Dermis blood vessel endothelial cell (primary cell): Measurements from ENCODE around the gene USE1. TPM values are rescaled to one million over a fixed set of nuclear protein-coding genes. Genes with fewer than 3 reads are reported as not detected.
A peak's percentile ranks its signal among the peaks of the same experiment; 100 is the strongest.
"Not testable (repeated sequence)": the region's sequence is repeated elsewhere in the genome, so short reads cannot be mapped to it uniquely, and the experiment has no call there.

ENCODE experiments used
- DNase-seq: peaks from one replicate; pipeline ENCODE4 v3.0.0; 2010
- total RNA-seq: library from RNA; depleted of rRNA; stranded (reverse); fragments of >200 nt; gene quantifications from 2 replicates; pipeline ENCODE4 v1.2.3, GENCODE V29; 2014

Gene USE1, protein sequence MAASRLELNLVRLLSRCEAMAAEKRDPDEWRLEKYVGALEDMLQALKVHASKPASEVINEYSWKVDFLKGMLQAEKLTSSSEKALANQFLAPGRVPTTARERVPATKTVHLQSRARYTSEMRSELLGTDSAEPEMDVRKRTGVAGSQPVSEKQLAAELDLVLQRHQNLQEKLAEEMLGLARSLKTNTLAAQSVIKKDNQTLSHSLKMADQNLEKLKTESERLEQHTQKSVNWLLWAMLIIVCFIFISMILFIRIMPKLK
- 18.7 and 24.8 TPM in 2 replicates for total RNA-seq

DNA sequence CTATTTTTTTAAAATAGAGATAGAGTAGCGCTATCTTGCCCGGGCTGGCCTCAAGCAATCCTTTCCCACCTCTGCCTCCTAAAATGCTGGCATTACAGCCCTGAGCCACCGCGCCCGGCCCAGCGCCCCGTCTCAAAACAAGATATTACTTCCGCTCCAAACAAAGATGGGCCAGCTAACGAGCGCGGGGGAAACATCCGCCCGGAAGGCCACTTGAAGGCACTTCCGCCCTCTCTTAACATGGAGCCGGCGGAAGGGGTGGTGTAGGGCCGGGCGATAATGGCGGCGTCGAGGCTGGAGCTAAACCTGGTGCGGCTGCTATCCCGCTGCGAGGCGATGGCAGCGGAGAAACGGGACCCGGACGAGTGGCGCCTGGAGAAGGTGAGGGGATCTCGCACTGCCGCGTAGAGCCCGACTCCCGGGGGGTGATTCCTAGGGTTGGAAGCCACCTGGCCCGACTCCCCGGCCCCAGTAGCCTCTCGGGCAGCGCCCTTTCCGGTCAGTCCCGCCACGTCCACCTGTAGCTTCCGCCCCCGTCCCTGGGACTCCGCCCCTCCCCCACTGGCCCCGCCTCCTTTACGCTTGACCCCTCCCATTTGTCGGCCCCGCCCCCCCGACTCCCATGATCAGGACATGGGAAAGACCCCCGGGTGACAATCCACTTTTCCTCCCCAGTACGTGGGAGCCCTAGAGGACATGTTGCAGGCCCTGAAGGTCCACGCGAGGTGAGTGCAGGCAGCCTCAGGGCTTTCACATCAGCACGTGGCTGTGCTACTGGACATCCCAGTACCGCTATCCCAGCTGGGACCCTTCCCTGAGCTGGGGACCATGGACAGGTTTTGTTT is at the start of gene USE1:
TSS of gene USE1 (plus strand) at position 231 of the 845 bp plus-strand sequence. CDS start at position 280, 49 bp downstream.
- peak; percentile 86 for DNase-seq

DNA sequence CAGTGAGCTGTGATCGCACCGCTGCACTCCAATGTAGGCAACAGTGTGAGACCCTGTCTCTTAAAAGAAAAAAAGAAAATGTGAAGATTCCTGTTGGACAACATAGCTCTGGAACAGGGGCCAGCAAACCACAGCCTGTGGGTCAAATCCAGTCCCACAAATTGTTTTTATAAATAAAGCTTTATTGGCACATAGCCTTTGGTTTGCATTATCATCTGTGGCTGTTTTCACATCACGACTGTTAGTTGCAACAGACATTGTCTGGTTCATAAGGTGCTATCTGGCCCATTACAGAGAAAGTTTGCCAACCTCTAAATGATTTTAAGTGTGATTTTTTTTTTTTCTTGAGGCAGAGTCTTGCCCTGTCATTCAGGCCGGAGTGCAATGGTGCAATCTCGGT is 49.4 kb upstream of the USE1 start:
- no peak for DNase-seq

DNA sequence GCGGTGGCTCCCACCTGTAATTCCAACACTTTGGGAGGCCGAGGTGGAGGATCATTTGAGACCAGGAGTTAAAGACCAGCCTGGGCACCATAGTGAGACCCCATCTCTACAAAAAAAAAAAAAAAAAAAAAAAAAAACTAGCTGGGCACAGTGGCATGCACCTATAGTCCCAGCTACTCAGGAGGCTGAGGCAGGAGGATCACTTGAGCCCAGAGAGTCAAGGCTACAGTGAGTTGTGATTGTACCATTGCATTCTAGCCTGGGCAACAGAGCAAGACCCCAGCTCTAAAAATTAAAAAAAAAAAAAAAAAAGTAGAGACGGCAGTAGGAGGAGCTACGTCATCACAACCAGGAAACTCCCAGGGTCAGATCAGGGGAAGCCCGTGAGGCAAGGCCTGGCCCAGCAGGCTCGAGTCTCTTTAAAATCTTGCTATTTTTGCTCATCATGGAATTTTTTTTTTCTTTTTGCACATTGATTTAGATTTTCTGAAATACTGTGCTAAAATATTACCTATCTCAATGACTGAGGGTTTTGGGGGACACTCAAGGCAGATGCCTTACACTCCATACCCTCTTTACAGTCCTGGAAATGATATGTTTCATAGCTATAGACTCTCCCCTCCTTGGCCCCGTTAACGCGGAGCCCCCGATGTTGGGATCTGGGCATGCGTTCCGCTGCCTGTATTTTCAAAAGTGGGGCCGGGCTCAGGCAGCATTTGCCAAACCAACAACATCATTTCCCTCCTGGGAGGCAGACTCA is 44.4 kb upstream of the USE1 start:
- DNase-seq, result peak; percentile 33

DNA sequence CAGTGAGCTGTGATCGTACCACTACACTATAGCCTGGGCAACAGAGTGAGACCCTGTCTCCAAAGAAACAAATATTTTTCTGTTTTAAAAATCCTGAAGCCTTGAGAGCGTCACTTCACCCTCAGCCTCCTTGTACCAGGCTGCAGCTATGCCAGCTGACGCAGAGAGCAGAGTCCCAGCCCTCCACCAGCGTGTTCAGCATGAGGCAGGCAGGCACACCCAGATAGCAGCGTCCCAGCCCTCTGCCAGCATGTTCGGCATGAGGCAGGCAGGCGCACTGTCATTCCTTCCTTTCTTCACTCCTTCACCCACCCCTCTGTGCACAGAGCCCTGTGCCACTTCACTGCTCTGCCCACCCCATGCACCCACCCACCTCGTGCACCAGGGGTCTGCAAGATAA is 43.3 kb upstream of the USE1 start:
- no peak for DNase-seq

DNA sequence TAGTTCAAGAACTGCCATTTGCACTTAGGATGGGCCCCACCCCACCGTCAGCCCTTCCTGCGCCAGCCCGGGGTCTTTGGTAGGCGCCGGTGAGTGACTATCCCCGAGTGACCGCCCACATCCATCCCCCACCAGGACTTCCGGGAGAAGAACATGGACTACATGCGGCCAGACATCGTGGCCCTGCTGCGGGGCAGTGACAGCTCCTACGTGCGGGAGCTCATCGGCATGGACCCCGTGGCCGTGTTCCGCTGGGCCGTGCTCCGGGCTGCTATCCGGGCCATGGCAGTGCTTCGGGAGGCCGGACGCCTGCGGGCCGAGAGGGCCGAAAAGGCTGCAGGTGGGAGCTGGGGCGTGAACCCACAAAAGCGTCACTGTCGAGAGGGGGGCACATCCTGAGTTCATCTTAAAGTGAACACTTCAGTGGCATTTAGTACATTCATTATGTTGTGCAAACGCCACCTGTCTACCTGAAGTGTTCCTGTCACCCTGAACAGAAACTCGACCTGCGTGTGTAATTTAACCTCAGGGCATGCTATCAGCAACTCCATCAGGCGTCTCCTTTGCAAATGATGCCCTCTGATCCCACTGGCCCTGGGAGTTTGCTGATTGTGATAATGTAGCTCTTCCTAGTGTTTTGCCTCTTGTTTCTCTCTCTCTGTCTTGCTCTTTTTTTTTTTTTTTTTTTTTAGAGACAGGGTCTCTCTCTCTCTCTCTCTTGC is 42.4 kb upstream of the USE1 start:
- no peak for DNase-seq

DNA sequence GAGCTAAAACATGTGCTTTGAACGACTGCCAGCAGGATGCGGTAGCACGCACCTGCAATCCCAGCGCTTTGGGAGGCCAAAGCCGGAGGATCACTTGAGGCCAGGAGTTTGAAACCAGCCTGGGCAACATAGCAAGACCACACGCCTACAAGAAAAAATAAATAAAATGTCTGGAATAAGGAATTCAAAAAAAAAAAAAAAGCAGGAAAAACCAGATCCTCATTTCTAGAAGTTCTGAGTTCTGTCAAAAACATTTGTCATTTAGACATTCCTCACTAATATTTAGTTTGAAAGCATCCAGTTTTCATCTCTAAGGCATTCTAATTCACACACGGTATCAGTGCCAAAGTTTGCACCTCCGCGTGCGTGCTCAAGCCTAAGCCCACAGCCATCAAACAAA is 36.9 kb upstream of the USE1 start:
- no peak for DNase-seq

DNA sequence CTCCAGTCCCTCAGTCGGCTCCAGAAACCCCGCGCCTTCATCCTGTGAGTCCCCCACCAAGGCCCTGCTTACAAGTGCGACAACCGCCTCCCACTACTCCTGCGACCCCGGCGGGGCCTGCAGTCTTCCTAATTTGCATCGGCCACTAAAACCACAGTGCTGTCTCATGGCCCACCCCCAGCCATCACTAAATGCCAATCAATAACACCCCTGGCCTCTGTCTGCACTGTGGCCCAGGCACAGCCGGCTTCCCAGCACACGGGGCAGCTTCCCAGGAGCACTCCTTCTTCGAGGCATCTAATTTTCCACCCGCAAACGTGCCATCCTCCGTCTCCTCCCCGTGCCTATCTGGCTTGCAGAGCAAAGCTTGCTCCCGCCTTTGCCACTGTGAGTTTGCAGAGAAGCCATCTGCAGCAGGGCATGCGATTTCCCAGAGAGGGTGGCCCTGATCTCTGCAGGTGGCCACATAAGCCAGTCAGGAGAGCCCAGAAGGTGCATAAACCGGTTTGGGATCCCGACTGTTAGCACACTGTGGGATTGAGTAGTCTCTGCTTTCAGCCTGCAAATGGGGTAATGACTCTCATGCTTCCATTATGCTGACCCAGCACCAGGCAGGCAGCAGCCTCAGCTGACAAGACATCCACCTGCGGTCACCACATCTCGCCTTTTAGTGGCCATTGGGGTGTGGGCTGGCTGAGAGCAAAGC is 34.0 kb upstream of the USE1 start:
- DNase-seq, result no peak

DNA sequence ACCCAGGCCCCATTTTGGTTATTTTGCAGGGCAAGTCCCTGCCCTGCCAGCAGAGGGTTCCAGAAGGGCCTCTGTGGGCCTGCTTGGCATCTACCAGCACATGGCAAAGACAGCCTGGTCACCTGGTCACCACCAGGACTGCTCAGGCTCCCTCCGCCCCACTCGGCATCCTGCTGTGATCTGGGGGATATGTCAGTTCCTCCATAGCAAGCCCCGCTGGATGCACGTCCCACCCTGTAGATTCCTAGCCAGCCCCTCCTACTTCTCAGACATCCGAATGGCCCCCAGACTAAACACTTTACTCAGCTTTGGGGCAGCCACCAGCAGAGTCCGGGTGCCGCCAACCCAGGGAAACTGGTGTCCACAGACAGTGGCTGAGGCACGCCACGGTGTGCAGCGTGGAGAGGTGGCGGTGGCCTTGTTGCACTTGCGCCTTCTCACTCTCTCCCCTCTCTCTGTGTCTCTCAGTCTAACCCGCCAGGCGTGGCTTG is 31.8 kb upstream of the USE1 start:
- no peak for DNase-seq

DNA sequence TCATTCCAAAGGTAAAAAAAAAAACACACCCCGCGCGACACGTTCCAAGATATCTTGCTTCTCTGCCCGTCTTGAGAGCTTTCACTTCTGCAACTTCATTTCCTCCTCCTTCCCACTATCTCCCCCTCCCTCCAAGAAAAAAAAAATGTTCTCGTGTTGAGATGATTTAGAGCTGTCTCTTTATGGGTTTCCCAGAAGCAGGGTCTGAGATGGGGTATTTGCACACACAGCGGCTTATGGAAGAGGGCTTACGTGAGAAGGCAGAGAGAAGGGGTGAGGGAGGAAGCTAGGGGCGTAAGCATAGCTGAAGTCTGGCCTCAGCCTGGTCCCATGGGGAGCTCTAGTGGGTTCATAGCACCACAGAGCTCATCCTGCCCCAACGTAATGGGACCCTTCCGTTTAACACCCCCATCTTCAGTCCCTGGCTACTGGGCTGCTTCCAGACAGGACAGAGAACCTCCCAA is 31.3 kb upstream of the USE1 start:
- DNase-seq, result no peak

DNA sequence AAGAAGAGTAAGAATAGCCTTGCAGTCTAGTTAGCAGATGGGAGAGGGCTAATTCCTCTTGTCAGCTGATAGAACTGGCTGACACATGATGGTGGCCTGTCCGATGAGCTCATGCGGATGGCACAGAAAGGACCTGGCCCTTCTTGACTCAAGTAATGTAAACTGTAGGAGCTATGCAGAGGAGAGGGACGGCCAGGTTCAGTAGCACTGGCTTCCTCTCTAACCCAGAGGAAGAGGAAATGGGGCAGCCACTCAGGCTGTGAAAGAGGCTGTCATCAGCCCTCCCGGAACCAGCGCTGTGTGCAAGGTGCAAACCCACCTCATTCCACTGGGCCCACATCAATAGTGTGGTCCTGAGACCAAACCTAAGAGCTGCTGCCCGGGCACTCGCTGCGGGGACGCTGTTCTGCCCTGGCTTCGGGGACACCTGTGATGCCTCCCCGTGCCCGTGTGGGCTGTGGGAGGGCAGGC is 30.8 kb upstream of the USE1 start:
- no peak for DNase-seq

DNA sequence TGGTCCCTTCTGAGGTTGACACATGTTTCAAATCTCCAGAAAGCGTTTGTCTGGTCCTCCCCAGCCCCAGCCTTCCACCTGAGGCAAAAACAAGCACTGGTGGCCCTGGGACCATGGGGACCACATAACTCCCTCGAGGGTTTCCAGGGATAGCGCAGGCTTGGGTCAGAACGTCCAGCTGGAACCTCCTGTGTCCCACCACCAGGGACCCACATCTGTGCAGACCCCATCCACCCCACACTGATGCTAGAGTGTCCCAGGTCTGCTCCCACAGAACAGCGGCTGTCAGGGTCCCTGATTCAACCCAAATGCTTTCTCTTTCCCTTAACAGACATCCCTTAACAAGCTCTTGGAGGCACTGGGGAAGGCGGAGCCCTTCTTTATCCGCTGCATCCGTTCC is 29.6 kb upstream of the USE1 start:
- DNase-seq, result no peak

DNA sequence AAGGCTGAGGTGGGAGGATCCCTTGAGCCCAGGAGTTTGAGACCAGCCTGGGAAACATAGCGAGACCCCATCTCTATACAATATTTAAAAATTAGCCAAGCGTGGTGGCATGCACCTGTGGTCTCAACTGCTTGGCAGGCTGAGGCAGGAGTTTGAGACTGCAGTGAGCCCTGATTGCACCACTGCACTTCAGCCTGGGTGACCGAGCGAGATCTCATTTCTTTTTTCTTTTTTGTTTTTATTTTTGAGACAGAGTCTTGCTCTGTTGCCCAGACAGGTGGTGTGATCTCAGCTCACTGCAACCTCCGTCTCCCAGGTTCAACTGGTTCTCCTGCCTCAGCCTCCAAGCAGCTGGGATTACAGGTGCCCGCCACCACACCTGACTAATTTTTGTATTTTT is 23.4 kb upstream of the USE1 start:
- not testable (repeated sequence) for DNase-seq

DNA sequence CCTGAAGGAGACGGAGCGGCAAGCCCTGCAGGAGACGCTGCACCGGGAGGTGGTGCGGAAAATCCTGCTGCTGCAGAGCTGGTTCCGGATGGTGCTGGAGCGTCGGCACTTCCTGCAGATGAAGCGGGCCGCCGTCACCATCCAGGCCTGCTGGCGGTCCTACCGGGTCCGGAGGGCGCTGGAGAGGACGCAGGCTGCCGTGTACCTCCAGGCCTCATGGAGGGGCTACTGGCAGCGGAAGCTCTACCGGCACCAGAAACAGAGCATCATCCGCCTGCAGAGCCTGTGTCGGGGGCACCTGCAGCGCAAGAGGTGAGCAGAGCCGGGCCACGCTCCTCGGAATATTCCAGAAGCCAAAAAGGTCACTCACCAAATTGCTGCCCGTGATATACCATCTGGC is 22.4 kb upstream of the USE1 start:
- DNase-seq, result no peak

DNA sequence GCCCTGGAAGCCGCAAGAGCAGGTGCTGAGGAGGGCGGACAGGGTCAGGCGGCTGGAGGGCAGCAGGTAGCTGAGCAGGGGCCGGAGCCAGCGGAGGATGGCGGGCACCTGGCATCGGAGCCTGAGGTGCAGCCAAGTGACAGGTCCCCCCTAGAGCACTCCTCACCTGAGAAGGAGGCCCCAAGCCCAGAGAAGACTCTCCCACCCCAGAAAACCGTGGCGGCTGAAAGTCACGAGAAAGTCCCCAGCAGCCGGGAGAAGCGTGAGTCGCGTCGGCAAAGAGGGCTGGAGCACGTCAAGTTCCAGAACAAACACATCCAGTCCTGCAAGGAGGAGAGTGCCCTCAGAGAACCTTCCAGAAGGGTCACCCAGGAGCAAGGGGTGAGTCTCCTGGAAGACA is 20.5 kb upstream of the USE1 start:
- no peak for DNase-seq

DNA sequence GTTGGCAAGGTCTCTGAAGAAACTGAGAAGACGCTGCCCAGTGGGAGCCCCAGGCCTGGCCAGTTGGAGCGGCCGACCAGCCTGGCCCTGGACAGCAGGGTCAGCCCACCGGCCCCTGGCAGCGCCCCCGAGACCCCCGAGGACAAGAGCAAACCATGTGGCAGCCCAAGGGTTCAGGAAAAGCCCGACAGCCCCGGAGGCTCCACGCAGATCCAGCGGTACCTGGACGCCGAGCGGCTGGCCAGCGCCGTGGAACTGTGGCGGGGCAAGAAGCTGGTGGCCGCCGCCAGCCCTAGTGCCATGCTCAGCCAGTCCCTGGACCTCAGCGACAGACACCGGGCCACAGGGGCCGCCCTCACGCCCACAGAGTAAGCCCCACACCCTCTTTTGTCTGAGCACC is 20.1 kb upstream of the USE1 start:
- no peak for DNase-seq

DNA sequence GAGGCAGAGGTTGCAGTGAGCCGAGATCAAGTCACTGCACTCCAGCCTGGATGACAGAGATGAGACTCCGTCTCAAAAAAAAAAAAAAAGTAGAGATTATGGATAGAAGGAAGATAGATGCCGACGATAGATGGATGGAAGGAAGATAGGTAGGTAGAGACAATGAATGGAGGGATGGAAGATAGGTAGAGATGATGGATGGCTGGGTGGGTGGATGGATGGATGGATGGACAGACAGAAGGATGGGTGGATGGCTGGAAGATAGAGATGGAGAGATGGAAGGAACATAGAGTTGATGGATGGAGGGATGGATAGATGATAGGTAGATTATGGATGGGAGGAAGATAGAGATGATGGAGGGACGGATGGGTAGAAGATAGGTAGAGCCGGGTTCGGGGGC is 18.5 kb upstream of the USE1 start:
- no peak for DNase-seq

DNA sequence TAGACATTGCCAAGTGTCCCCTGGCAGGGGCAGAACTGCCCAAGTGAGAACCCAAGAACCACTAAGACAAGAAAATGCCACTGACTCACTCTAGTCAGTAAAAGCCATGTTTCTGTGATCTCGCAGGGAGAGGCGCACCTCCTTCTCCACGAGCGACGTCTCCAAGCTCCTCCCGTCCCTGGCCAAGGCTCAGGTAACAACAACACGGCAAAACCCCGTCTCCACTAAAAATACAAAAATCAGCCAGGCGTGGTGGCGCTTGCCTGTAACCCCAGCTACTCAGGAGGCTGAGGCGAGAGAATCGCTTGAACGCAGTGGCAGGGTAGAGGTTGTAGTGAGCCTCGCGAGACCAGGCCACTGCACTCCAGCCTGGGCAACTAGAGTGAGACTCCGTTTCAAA is 17.5 kb upstream of the USE1 start:
- DNase-seq, result no peak

DNA sequence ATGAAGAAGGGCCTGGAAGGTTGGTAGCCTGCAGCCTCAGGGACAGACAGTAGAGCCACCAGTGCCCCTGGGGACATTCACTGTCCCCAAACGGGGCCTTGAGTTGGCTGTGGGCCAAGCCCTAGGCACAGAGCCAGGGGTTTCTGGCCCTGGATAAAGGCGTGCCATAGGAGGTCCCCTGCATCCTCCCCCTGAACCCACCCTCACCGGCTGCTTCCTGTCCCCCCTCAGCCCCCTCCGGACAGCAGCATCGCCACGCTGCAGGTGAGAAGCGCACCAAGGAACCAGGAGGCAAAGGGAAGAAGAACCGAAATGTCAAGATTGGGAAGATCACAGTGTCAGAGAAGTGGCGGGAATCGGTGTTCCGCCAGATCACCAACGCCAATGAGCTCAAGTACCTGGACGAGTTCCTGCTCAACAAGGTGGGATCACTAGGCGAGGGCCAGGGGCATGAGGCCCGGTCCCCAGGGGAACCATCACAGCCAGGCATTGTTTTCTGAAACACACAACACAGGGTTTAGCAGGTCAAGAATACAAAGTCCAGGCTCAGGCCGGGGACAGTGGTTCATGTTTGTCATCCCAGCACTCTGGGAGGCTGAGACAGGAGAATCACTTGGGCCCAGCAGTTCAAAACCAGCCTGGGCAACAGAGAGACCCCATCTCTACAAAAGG is 14.6 kb upstream of the USE1 start:
- DNase-seq, result no peak

DNA sequence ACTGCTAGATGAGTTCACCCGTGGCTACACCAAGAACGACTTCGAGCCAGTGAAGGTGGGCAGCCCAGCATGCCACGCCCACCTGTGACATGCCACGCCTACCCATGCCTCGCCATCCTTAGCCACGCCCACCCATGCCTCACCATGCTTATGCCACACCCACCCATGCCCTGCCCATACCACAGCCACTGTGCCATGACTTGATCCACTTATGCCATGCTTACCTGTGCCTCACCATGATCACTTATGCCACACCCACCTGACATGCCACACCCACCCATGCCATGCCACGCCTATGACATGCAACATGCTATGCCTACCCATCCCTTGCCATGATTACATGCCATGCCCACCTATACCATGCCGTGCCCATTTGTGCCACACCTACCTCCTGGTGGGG is 12.9 kb upstream of the USE1 start:
- DNase-seq, result no peak

DNA sequence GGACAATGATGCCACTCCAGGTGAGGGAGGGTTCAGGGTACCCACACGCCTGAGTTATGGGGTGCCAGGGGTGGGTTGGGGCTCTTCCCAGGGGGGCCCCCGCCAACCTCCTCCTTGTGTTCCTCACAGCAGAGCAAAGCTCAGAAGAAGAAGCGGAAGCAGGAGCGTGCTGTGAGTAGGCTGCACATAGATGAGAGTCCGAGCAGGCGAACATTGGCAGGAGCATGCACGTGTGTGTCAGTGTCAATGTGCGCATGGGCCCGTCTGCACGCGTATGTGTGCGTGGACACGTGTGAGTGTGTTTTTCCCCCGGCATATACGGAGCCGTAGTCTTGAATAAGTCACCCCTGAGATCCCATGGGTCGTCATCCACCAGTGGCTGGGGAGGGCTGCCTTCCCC is 12.4 kb upstream of the USE1 start:
- no peak for DNase-seq
